Measurements from ENCODE around the gene LRRC4B. TPM values are rescaled to one million over a fixed set of nuclear protein-coding genes. Genes with fewer than 3 reads are reported as not detected.

LRRC4B gene
- total RNA-seq, 4 donors from 2014 or later, result 0.33 to 0.81 (median 0.34) TPM; not detected in 1

DNA sequence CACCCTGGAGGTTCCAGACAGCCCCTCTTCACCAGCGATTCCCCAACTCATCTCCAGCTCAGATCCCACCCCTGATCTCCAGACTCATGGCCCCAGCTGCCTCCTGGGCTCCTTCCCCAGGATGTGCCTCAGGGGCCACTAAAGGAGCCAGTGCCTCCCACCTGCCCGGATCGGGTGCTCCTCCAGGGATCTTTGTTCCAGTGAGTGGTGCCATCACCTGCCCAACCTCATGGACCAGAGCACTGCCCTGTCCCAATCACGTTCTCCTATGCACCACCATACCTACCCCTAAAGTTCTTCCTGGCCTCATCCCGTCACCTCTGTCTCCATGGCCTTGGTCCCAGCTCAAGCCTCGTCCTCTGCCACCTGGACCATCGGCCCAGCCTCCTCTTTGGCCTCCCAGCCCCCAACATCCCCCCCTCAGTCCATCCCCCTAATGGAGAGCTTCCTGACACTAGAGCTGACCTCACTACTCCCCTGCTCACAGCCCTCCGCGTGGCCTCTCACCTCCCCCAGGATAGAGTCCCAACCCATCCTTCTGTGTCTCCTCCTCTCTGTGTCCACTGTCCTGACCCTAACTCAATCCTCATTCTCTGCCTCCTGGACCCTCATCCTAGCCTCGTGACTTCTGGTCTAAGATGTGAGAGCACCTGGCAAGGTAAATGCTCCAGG, 82.8 kb downstream of the LRRC4B start:
- Histone ChIP-seq H3K4me1 (peaks cover 1 to 10% of the 10 kb centered on the region in 2 donors), H3K9me3 (no peaks in the 10 kb centered on the region), H3K27ac (peak overlapping the region in 2 of 4 donors; percentile 26 to 85), H3K4me3 (no peak overlapping the region), H3K36me3 (peaks cover 0 to 33% of the 10 kb centered on the region in 2 donors), H3K27me3 (no peaks in the 10 kb centered on the region)
- TF ChIP-seq POLR2A (IDR thresholded peaks at IDR 0.05), result no peak
- TF ChIP-seq, protein P1, sequence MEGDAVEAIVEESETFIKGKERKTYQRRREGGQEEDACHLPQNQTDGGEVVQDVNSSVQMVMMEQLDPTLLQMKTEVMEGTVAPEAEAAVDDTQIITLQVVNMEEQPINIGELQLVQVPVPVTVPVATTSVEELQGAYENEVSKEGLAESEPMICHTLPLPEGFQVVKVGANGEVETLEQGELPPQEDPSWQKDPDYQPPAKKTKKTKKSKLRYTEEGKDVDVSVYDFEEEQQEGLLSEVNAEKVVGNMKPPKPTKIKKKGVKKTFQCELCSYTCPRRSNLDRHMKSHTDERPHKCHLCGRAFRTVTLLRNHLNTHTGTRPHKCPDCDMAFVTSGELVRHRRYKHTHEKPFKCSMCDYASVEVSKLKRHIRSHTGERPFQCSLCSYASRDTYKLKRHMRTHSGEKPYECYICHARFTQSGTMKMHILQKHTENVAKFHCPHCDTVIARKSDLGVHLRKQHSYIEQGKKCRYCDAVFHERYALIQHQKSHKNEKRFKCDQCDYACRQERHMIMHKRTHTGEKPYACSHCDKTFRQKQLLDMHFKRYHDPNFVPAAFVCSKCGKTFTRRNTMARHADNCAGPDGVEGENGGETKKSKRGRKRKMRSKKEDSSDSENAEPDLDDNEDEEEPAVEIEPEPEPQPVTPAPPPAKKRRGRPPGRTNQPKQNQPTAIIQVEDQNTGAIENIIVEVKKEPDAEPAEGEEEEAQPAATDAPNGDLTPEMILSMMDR (IDR thresholded peaks at IDR 0.05 in 4 of 5, conservative IDR thresholded peaks at IDR 0.05 in 1 of 5), result no peak
- no peak for DNase-seq
- in situ Hi-C loops (cut with MboI; ENCODE audit: low sequenced_read_pairs in 4 of 4), result no loop called here
- no peak for ATAC-seq
- intact Hi-C loops (cut with DNase I; ENCODE audit: low total_unique reads), result loop anchor here (10.0 kb wide), 1 partner anchor 281 kb away; the partner anchor contains the start of gene MYH14

DNA sequence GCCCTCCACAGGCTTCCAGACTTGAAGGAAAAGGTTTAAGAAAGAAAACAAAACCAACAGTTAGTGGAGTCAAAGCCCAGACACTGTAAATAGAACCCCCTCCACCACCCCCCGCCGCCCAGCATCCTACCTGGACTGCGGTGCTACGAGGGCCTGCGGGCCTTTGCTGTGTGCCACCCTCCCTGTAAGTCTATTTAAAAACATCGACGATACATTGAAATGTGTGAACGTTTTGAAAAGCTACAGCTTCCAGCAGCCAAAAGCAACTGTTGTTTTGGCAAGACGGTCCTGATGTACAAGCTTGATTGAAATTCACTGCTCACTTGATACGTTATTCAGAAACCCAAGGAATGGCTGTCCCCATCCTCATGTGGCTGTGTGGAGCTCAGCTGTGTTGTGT, 85.3 kb downstream of the LRRC4B start:
- Histone ChIP-seq H3K36me3 (peaks cover 0 to 54% of the 10 kb centered on the region in 2 donors), H3K27me3 (no peaks in the 10 kb centered on the region), H3K4me3 (no peak overlapping the region), H3K9me3 (no peaks in the 10 kb centered on the region), H3K4me1 (peaks cover under 1 to 4% of the 10 kb centered on the region in 2 donors), H3K27ac (peak overlapping the region in 2 of 4 donors; percentile 22 to 42)
- DNase-seq (no peak), ATAC-seq (no peak)
- in situ Hi-C loops (cut with MboI; ENCODE audit: low sequenced_read_pairs in 4 of 4) (no loop called here), intact Hi-C loops (cut with DNase I; ENCODE audit: low total_unique reads) (loop anchor here (10.0 kb wide), 1 partner anchor 278 kb away; the partner anchor contains the start of gene MYH14)
- TF ChIP-seq POLR2A (IDR thresholded peaks at IDR 0.05), result no peak
- TF ChIP-seq, protein P1 (IDR thresholded peaks at IDR 0.05 in 4 of 5, conservative IDR thresholded peaks at IDR 0.05 in 1 of 5), result no peak

DNA sequence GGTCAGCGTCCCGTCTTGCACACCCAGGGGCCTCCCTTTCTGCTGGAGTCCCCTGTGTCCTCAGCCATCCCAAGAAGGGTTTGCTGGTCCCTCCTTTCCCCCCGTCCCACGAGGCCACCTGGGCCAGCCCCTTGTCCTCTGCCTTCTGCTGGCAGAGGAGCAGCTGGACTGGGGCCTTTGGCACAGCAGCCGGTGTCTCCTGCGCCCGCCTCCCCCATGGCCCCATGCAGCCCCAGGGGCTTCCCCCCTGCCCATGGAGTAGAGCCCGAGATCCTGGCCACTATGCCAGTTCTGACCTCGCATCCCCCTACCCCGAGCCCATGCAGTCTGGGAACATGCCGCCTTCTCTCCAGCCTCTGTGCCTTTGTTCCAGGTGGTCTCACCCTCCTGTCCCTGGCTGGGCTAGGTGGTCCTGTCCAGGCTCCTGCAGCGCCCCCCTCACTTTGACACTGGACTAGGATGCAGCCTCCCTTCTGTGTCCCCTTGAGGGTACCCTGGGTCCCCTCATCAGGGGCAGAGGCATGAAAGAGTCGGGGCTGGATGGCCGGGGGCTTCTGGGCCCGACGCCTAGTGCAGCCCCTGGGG, 85.9 kb downstream of the LRRC4B start:
- Histone ChIP-seq H3K36me3 (peaks cover 0 to 51% of the 10 kb centered on the region in 2 donors), H3K4me1 (peaks cover 6 to 8% of the 10 kb centered on the region in 2 donors), H3K27me3 (no peaks in the 10 kb centered on the region), H3K9me3 (no peaks in the 10 kb centered on the region), H3K4me3 (no peak overlapping the region), H3K27ac (peak overlapping the region in 1 of 4 donors; percentile 22)
- DNase-seq, result no peak
- in situ Hi-C loops (cut with MboI; ENCODE audit: low sequenced_read_pairs in 4 of 4) (no loop called here), intact Hi-C loops (cut with DNase I; ENCODE audit: low total_unique reads) (loop anchor here (10.0 kb wide), 1 partner anchor 278 kb away; the partner anchor contains the start of gene MYH14)
- ATAC-seq, result no peak
- TF ChIP-seq POLR2A (IDR thresholded peaks at IDR 0.05), result no peak
- TF ChIP-seq, protein P1 (IDR thresholded peaks at IDR 0.05 in 4 of 5, conservative IDR thresholded peaks at IDR 0.05 in 1 of 5), result no peak

DNA sequence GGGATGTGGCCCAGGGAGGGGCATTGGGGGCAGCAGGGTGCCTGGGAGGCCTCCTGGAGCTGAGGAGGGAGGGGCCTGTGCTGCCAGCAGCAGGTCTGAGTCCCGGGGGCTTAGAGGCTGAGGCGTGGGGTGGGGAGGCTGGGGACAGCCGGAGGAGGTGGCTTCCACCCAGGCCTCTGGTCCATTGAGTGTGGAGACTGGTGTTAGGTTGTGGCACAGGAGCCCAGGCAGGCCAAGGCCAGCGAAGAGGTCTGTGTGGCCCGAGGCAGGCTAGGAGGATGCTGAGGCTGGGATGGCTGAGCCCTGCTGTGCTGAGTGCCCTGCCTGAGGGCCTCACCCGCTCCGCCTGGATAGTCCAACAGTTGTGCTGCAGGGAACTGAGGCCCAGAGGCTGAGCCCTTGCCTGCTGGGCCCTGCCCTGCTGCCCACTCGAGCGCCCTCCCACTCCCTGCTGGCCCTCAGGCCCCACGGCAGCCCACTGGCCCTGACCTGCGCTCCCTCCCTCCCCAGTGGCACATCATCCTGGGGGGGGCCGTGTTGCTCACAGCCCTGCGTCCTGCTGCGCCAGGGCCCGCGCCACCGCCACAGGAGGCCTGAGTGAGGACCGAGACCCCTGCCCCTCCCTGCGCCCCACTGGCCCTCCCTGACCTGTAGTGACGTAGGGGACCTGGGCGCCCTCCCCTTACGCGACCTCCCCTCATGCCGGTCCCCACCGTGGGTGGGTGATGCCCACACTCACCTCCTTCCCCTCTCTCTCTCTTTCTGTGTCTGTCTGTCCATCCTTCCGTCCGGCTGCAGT, 86.7 kb downstream of the LRRC4B start:
- Histone ChIP-seq H3K36me3 (peaks cover 0 to 43% of the 10 kb centered on the region in 2 donors), H3K9me3 (no peaks in the 10 kb centered on the region), H3K27ac (no peak overlapping the region), H3K27me3 (no peaks in the 10 kb centered on the region), H3K4me3 (no peak overlapping the region), H3K4me1 (peaks cover 13 to 15% of the 10 kb centered on the region in 2 donors)
- DNase-seq (no peak), ATAC-seq (no peak)
- intact Hi-C loops (cut with DNase I; ENCODE audit: low total_unique reads) (loop anchor here (10.0 kb wide), 1 partner anchor 277 kb away; the partner anchor contains the start of gene MYH14), in situ Hi-C loops (cut with MboI; ENCODE audit: low sequenced_read_pairs in 4 of 4) (no loop called here)
- TF ChIP-seq, protein P1 (IDR thresholded peaks at IDR 0.05 in 4 of 5, conservative IDR thresholded peaks at IDR 0.05 in 1 of 5), result no peak
- TF ChIP-seq POLR2A (IDR thresholded peaks at IDR 0.05), result no peak

All from gastrocnemius medialis (tissue), 4 donors.